Trophoblast cell (in vitro differentiated cells and primary cell): ENCODE data around the gene NOS3.

Experiments used
- DNase-seq, 2 donors: peaks; one replicate each; pipeline ENCODE4 v3.0.0-alpha.2; 2016
- H2AFZ ChIP-seq: 2 replicates; pipeline ENCODE4 v1.6.1; 2013; ENCODE audit warnings: low read length, moderate library complexity, mild to moderate bottlenecking; ENCODE audit not compliant: insufficient read depth, poor library complexity
- H2AK5ac ChIP-seq: 2 replicates; pipeline ENCODE4 v1.6.1; 2013; ENCODE audit warnings: mild to moderate bottlenecking, low read length
- H2BK120ac ChIP-seq: 2 replicates; pipeline ENCODE4 v1.6.1; 2013; ENCODE audit warnings: low read length, mild to moderate bottlenecking, moderate library complexity; ENCODE audit not compliant: insufficient read depth, poor library complexity
- H2BK12ac ChIP-seq: 2 replicates; pipeline ENCODE4 v1.6.1; 2013; ENCODE audit warnings: mild to moderate bottlenecking, low read length, moderate library complexity
- H2BK5ac ChIP-seq: 2 replicates; pipeline ENCODE4 v1.6.1; 2013; ENCODE audit warnings: low read length, low read depth, moderate library complexity, mild to moderate bottlenecking; ENCODE audit not compliant: poor library complexity
- H3K14ac ChIP-seq: 2 replicates; pipeline ENCODE4 v1.6.1; 2013; ENCODE audit warnings: mild to moderate bottlenecking, low read length
- H3K18ac ChIP-seq: 2 replicates; pipeline ENCODE4 v1.6.1; 2013; ENCODE audit warnings: mild to moderate bottlenecking, low read length
- H3K23ac ChIP-seq: 2 replicates; pipeline ENCODE4 v1.6.1; 2013; ENCODE audit warnings: low read length
- H3K27ac ChIP-seq: 2 replicates; pipeline ENCODE4 v1.5.1; 2013; ENCODE audit warnings: low read depth, mild to moderate bottlenecking, inconsistent platforms, low read length, moderate library complexity
- H3K27me3 ChIP-seq: 2 replicates; pipeline ENCODE4 v1.6.1; 2013; ENCODE audit warnings: inconsistent platforms, mild to moderate bottlenecking, low read length, moderate library complexity; ENCODE audit not compliant: insufficient read depth
- H3K36me3 ChIP-seq, 2 experiments: 1 replicate in 1 of 2; 2 replicates in 1 of 2; pipeline ENCODE4 v1.6.1; 2013; ENCODE audit warnings: low read length in 2 of 2, mild to moderate bottlenecking in 2 of 2, moderate library complexity in 1 of 2; ENCODE audit not compliant: insufficient read depth in 2 of 2, control insufficient read depth in 1 of 2
- H3K4ac ChIP-seq: 2 replicates; pipeline ENCODE4 v1.6.1; 2013; ENCODE audit warnings: low read depth, mild to moderate bottlenecking, low read length, moderate library complexity
- H3K4me1 ChIP-seq, 2 experiments: 1 replicate in 1 of 2; 2 replicates in 1 of 2; pipeline ENCODE4 v1.6.1; 2013; ENCODE audit warnings: low read length in 2 of 2, mild to moderate bottlenecking in 2 of 2, moderate library complexity in 1 of 2; ENCODE audit not compliant: insufficient read depth in 2 of 2, control insufficient read depth in 1 of 2
- H3K4me2 ChIP-seq: 2 replicates; pipeline ENCODE4 v1.6.1; 2013; ENCODE audit warnings: inconsistent platforms, mild to moderate bottlenecking, low read length, moderate library complexity
- H3K4me3 ChIP-seq: 2 replicates; pipeline ENCODE4 v1.5.1; 2013; ENCODE audit warnings: mild to moderate bottlenecking, low read depth, low read length, inconsistent platforms
- H3K79me1 ChIP-seq: one replicate; pipeline ENCODE4 v1.6.1; 2013; ENCODE audit warnings: low read length
- H3K79me2 ChIP-seq: 2 replicates; pipeline ENCODE4 v1.6.1; 2013; ENCODE audit warnings: low read length, mild to moderate bottlenecking; ENCODE audit not compliant: control insufficient read depth, insufficient read depth, poor library complexity
- H3K9ac ChIP-seq: 2 replicates; pipeline ENCODE4 v1.6.1; 2013; ENCODE audit warnings: mild to moderate bottlenecking, low read length
- H3K9me3 ChIP-seq: 2 replicates; pipeline ENCODE4 v1.6.1; 2013; ENCODE audit warnings: low read depth, mild to moderate bottlenecking, control low read depth, inconsistent platforms, low read length; ENCODE audit not compliant: insufficient read depth
- H4K12ac ChIP-seq: 2 replicates; pipeline ENCODE4 v1.6.1; 2013; ENCODE audit warnings: low read depth, mild to moderate bottlenecking, low read length, moderate library complexity
- H4K8ac ChIP-seq: 2 replicates; pipeline ENCODE4 v1.6.1; 2013; ENCODE audit warnings: low read depth, mild to moderate bottlenecking, low read length, moderate library complexity
- H4K91ac ChIP-seq: one replicate; pipeline ENCODE4 v1.6.1; 2013; ENCODE audit warnings: low read depth, mild to moderate bottlenecking, low read length, moderate library complexity
- WGBS: extraction: QIAGEN DNeasy Blood & Tissue Kit; methylation state at CpG from one replicate; pipeline ENCODE4 v1.1.7; 2013; ENCODE audit warnings: missing lambda C conversion rate; ENCODE audit not compliant: insufficient read length, insufficient coverage; ENCODE audit errors: extremely low coverage; 5-methylcytosine and 5-hydroxymethylcytosine counted together

Gene NOS3

DNA sequence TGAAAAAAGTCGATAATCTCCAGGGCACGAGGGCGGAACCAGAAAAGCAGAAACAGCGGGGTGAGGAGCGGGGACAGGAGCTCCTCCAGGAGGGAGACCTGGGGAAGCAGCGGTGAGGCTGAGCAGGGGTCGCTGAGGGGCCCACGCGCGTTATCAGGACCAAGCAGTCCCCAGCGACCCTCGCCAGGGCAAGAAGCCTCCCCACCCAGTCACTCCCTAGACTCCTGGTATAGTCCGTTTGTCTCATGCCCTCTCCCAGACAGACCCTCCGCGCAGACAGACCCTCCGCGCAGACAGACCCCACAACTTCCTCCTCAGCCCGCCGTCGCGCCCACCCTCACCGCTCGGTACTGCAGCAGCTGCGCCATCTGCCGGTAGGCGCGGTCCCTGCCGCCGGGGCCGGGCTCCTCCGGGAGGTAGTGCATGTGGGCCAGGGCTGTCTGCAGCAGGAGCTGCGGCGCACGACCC lies 27.2 kb downstream of the NOS3 start:
- peak; percentile 23 to 56 for DNase-seq
- H4K91ac ChIP-seq = no peak overlapping the region
- peaks cover 4% of the 10 kb centered on the region for H3K9me3 ChIP-seq
- H4K8ac ChIP-seq = peak overlapping the region; percentile 38
- H3K79me2 ChIP-seq = no peaks in the 10 kb centered on the region
- H3K23ac ChIP-seq = no peak overlapping the region
- H3K18ac ChIP-seq = no peak overlapping the region
- no peak overlapping the region for H3K4me3 ChIP-seq
- H3K27ac ChIP-seq = no peak overlapping the region
- no peak overlapping the region for H4K12ac ChIP-seq
- peak overlapping the region; percentile 59 for H3K4me2 ChIP-seq
- H2AK5ac ChIP-seq = no peak overlapping the region
- peak overlapping the region; percentile 17 for H2BK12ac ChIP-seq
- peaks cover 15% of the 10 kb centered on the region for H3K27me3 ChIP-seq
- no peak overlapping the region for H2AFZ ChIP-seq
- peak overlapping the region; percentile 21 for H2BK120ac ChIP-seq
- H3K36me3 ChIP-seq = no peaks in the 10 kb centered on the region
- H2BK5ac ChIP-seq = no peak overlapping the region
- H3K14ac ChIP-seq = no peak overlapping the region
- peaks cover 7% of the 10 kb centered on the region for H3K79me1 ChIP-seq
- H3K4ac ChIP-seq = no peak overlapping the region
- no CpG with 5 or more reads among the region's 34 CpGs for WGBS
- H3K9ac ChIP-seq = no peak overlapping the region
- peaks cover 27 to 34% of the 10 kb centered on the region in 2 experiments for H3K4me1 ChIP-seq

DNA sequence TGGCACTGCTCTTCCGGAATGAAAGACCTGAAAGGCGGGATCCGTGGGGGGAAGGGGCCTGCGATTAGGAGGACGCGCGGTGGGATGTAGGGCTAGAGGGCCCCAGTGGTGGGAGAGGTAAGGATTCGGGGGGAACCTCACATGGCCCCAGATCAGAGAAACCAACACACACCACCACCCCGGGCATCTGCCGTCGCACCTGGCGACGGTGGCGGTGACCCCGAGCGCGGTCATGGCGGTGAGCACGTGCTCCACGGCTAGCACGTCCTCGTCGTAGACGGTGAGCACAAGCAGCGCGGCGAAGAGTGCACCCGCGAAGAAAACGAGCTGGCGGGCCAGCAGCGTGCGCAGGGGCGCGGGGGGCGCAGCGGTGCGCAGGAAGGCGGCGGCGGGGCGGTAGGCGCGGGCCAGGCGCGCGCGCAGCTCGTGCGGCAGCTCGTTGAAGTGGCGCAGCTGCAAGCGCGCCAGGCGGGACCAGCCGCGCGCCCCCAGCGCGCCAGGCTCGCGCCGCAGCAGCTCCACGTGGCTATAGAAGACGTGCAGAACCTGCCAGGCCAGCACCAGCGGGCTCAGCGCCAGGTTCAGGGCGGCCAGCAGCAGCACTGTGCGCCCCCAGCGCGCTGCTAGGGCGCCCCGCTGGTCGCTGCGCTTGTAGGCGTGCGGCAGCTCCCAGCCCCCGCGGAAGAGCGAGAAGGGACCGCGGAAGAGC lies 27.8 kb downstream of the NOS3 start:
- Histone ChIP-seq H3K4me1 (peaks cover 23 to 30% of the 10 kb centered on the region in 2 experiments), H3K79me1 (peaks cover 5% of the 10 kb centered on the region), H3K4ac (no peak overlapping the region), H3K4me3 (peak overlapping the region; percentile 18), H4K91ac (peak overlapping the region; percentile 4), H2BK5ac (no peak overlapping the region), H2AFZ (peak overlapping the region; percentile 8), H3K14ac (no peak overlapping the region), H3K4me2 (peak overlapping the region; percentile 59), H3K23ac (no peak overlapping the region), H3K79me2 (no peaks in the 10 kb centered on the region), H3K9me3 (peaks cover 3% of the 10 kb centered on the region), H2AK5ac (no peak overlapping the region), H3K27ac (no peak overlapping the region), H4K12ac (no peak overlapping the region), H3K27me3 (peaks cover 15% of the 10 kb centered on the region), H3K18ac (no peak overlapping the region), H3K36me3 (no peaks in the 10 kb centered on the region), H2BK120ac (no peak overlapping the region), H4K8ac (peak overlapping the region; percentile 8), H3K9ac (no peak overlapping the region), H2BK12ac (no peak overlapping the region)
- no peak for DNase-seq
- no CpG with 5 or more reads among the region's 82 CpGs for WGBS

DNA sequence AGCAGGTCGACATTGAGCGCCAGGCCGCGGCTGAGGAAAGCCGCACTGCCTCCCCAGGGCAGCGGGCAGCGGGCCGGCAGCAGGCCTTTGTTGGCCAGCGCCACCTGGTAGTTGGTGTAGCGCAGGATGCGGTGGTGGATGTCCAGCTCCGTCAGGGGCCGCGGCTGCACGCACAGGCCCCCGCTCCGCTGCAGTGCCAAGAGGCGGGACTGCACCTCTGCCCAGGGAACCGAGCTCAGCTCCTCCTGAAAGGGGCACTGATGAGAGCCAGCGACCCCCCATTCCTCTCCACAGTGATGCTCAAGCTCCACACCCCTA lies 28.3 kb downstream of the NOS3 start:
- no peak overlapping the region for H3K9ac ChIP-seq
- no peak overlapping the region for H2AFZ ChIP-seq
- H2AK5ac ChIP-seq = peak overlapping the region; percentile 32
- peaks cover 5% of the 10 kb centered on the region for H3K79me1 ChIP-seq
- DNase-seq = no peak
- no peak overlapping the region for H3K27ac ChIP-seq
- peaks cover 19 to 25% of the 10 kb centered on the region in 2 experiments for H3K4me1 ChIP-seq
- peak overlapping the region; percentile 59 for H3K4me2 ChIP-seq
- no peak overlapping the region for H4K12ac ChIP-seq
- H2BK12ac ChIP-seq = peak overlapping the region; percentile 17
- no CpG with 5 or more reads among the region's 20 CpGs for WGBS
- H2BK5ac ChIP-seq = no peak overlapping the region
- H3K23ac ChIP-seq = no peak overlapping the region
- H3K9me3 ChIP-seq = no peaks in the 10 kb centered on the region
- H3K79me2 ChIP-seq = no peaks in the 10 kb centered on the region
- H3K27me3 ChIP-seq = peaks cover 15% of the 10 kb centered on the region
- H4K8ac ChIP-seq = no peak overlapping the region
- H2BK120ac ChIP-seq = no peak overlapping the region
- no peak overlapping the region for H3K4ac ChIP-seq
- peak overlapping the region; percentile 18 for H3K4me3 ChIP-seq
- no peak overlapping the region for H3K14ac ChIP-seq
- no peaks in the 10 kb centered on the region for H3K36me3 ChIP-seq
- H4K91ac ChIP-seq = no peak overlapping the region
- no peak overlapping the region for H3K18ac ChIP-seq

GRCh38 chr7:151020231-151020630 lies 29.4 kb downstream of the NOS3 start:
- Histone ChIP-seq H3K14ac (peak overlapping the region; percentile 13), H3K4me1 (peaks cover 18 to 27% of the 10 kb centered on the region in 2 experiments), H2AK5ac (peak overlapping the region; percentile 13), H4K8ac (no peak overlapping the region), H2BK12ac (no peak overlapping the region), H4K91ac (peak overlapping the region; percentile 25), H2BK120ac (no peak overlapping the region), H3K4me3 (no peak overlapping the region), H2AFZ (no peak overlapping the region), H2BK5ac (no peak overlapping the region), H3K27ac (no peak overlapping the region), H3K9ac (no peak overlapping the region), H3K18ac (no peak overlapping the region), H3K4me2 (no peak overlapping the region), H3K79me2 (no peaks in the 10 kb centered on the region), H3K79me1 (peaks cover 5% of the 10 kb centered on the region), H4K12ac (no peak overlapping the region), H3K9me3 (no peaks in the 10 kb centered on the region), H3K27me3 (peaks cover 15% of the 10 kb centered on the region), H3K36me3 (no peaks in the 10 kb centered on the region), H3K23ac (no peak overlapping the region), H3K4ac (no peak overlapping the region)
- WGBS = no CpG with 5 or more reads among the region's 7 CpGs
- no peak for DNase-seq
